ENCODE measurements around the gene CCDC102A. TPM values are rescaled to one million over a fixed set of nuclear protein-coding genes. Genes with fewer than 3 reads are reported as not detected.

Gene CCDC102A
- total RNA-seq: 13.9 TPM
- 10 to 100 TPM in 7 of 8 donors, 1 to 10 TPM in 1; 9.3 to 20.9 (median 15.9) TPM for polyA plus RNA-seq (ENCODE audit: insufficient read depth in 1 of 8, insufficient read length in 8 of 8, low replicate concordance in 1 of 8)
- long read RNA-seq, donor 1: 0 reads
- long read RNA-seq, donor 2: 0 reads
- long read RNA-seq, donor 3, transcript CCDC102A-201 (9 exons, 2,463 nt): major isoform, 7 of 7 reads
- long read RNA-seq, donor 3, partial matches to known transcripts: 0 of 7 reads
- long read RNA-seq, donor 3, other reads (novel, unspliced or antisense): 0 of 7 reads
- long read RNA-seq, donor 4, partial matches to known transcripts: 0 of 3 reads
- long read RNA-seq, donor 4, other reads (novel, unspliced or antisense): 0 of 3 reads
- long read RNA-seq, donor 5, transcript CCDC102A-201 (9 exons, 2,463 nt): major isoform, 13 of 22 reads
- long read RNA-seq, donor 5, partial matches to known transcripts: 9 of 22 reads
- long read RNA-seq, donor 5, other reads (novel, unspliced or antisense): 0 of 22 reads
- long read RNA-seq, donor 6, transcript CCDC102A-201 (9 exons, 2,463 nt): major isoform, 11 of 12 reads
- long read RNA-seq, donor 6, partial matches to known transcripts: 0 of 12 reads
- long read RNA-seq, donor 6, other reads (novel, unspliced or antisense): 0 of 12 reads
- long read RNA-seq, donor 7, transcript CCDC102A-201 (9 exons, 2,463 nt): major isoform, 8 of 9 reads
- long read RNA-seq, donor 7, partial matches to known transcripts: 0 of 9 reads
- long read RNA-seq, donor 7, other reads (novel, unspliced or antisense): 0 of 9 reads
- long read RNA-seq, donor 8, partial matches to known transcripts: 0 of 3 reads
- long read RNA-seq, donor 8, other reads (novel, unspliced or antisense): 0 of 3 reads
- long read RNA-seq, donor 9: 0 reads
- long read RNA-seq, donor 10, partial matches to known transcripts: 0 of 1 reads
- long read RNA-seq, donor 10, other reads (novel, unspliced or antisense): 0 of 1 reads
- long read RNA-seq, donor 11, partial matches to known transcripts: 0 of 2 reads
- long read RNA-seq, donor 11, other reads (novel, unspliced or antisense): 0 of 2 reads

- WGBS (ENCODE audit: insufficient coverage): under 1% methylated on average over 68 of the region's 81 CpGs
- Histone ChIP-seq H3K4me3 (ENCODE audit: low read length) (peak within 1 kb of the TSS; percentile 88), H3K36me3 (ENCODE audit: control insufficient read depth, insufficient read depth, low read length) (no peaks in the 10 kb centered on the region), H3K4me1 (ENCODE audit: control insufficient read depth, insufficient read depth, low read length) (peaks cover 43% of the 10 kb centered on the region), H3K27ac (ENCODE audit: low read length) (peak within 1 kb of the TSS; percentile 75), H3K27me3 (ENCODE audit: control insufficient read depth, insufficient read depth, low read length) (peaks cover 5% of the 10 kb centered on the region), H3K9me3 (replicated peaks; ENCODE audit: control insufficient read depth, low read depth, low read length) (no peaks in the 10 kb centered on the region)
- peak; percentile 55 for DNase-seq
These were observed at the start of gene CCDC102A for GRCh38 chr16:57536306-57537193. Gene CCDC102A, minus strand, starts transcription at chr16:57536571. Its CDS starts 7,394 bp downstream, at chr16:57529177.

GRCh38 chr16:57585051-57585687 lies 48.8 kb upstream of the CCDC102A start:
- H3K36me3 ChIP-seq (ENCODE audit: control insufficient read depth, insufficient read depth, low read length): no peaks in the 10 kb centered on the region
- no peak overlapping the region for H3K27ac ChIP-seq (ENCODE audit: low read length)
- WGBS (ENCODE audit: insufficient coverage): no CpG with 5 or more reads among the region's 3 CpGs
- no peak overlapping the region for H3K4me3 ChIP-seq (ENCODE audit: low read length)
- no peak for DNase-seq
- peaks cover 2% of the 10 kb centered on the region for H3K27me3 ChIP-seq (ENCODE audit: control insufficient read depth, insufficient read depth, low read length)
- no peaks in the 10 kb centered on the region for H3K9me3 ChIP-seq (replicated peaks; ENCODE audit: control insufficient read depth, low read depth, low read length)
- H3K4me1 ChIP-seq (ENCODE audit: control insufficient read depth, insufficient read depth, low read length): no peaks in the 10 kb centered on the region

GRCh38 chr16:57579361-57579665 lies 42.9 kb upstream of the CCDC102A start:
- no peaks in the 10 kb centered on the region for H3K9me3 ChIP-seq (replicated peaks; ENCODE audit: control insufficient read depth, low read depth, low read length)
- no peak for DNase-seq
- H3K27me3 ChIP-seq (ENCODE audit: control insufficient read depth, insufficient read depth, low read length): no peaks in the 10 kb centered on the region
- H3K4me3 ChIP-seq (ENCODE audit: low read length): no peak overlapping the region
- peaks cover 11% of the 10 kb centered on the region for H3K4me1 ChIP-seq (ENCODE audit: control insufficient read depth, insufficient read depth, low read length)
- H3K36me3 ChIP-seq (ENCODE audit: control insufficient read depth, insufficient read depth, low read length): no peaks in the 10 kb centered on the region
- 60% methylated on average over 2 of the region's 2 CpGs for whole genome bisulfite sequencing (ENCODE audit: insufficient coverage)
- no peak overlapping the region for H3K27ac ChIP-seq (ENCODE audit: low read length)

GRCh38 chr16:57578521-57579360 lies 42.4 kb upstream of the CCDC102A start:
- Histone ChIP-seq H3K27me3 (ENCODE audit: control insufficient read depth, insufficient read depth, low read length) (no peaks in the 10 kb centered on the region), H3K4me3 (ENCODE audit: low read length) (no peak overlapping the region), H3K36me3 (ENCODE audit: control insufficient read depth, insufficient read depth, low read length) (no peaks in the 10 kb centered on the region), H3K27ac (ENCODE audit: low read length) (no peak overlapping the region), H3K4me1 (ENCODE audit: control insufficient read depth, insufficient read depth, low read length) (peaks cover 11% of the 10 kb centered on the region), H3K9me3 (replicated peaks; ENCODE audit: control insufficient read depth, low read depth, low read length) (no peaks in the 10 kb centered on the region)
- DNase-seq: peak; percentile 22
- 78% methylated on average over 6 of the region's 14 CpGs for WGBS (ENCODE audit: insufficient coverage)

GRCh38 chr16:57577691-57578224 lies 41.4 kb upstream of the CCDC102A start:
- Histone ChIP-seq H3K9me3 (replicated peaks; ENCODE audit: control insufficient read depth, low read depth, low read length) (no peaks in the 10 kb centered on the region), H3K4me3 (ENCODE audit: low read length) (no peak overlapping the region), H3K36me3 (ENCODE audit: control insufficient read depth, insufficient read depth, low read length) (no peaks in the 10 kb centered on the region), H3K27me3 (ENCODE audit: control insufficient read depth, insufficient read depth, low read length) (no peaks in the 10 kb centered on the region), H3K4me1 (ENCODE audit: control insufficient read depth, insufficient read depth, low read length) (peaks cover 11% of the 10 kb centered on the region), H3K27ac (ENCODE audit: low read length) (no peak overlapping the region)
- 27% methylated on average over 1 of the region's 4 CpGs for WGBS (ENCODE audit: insufficient coverage)
- no peak for DNase-seq

- WGBS (ENCODE audit: insufficient coverage): 84% methylated on average over 4 of the region's 6 CpGs
- H3K27me3 ChIP-seq (ENCODE audit: control insufficient read depth, insufficient read depth, low read length): no peaks in the 10 kb centered on the region
- peaks cover 11% of the 10 kb centered on the region for H3K4me1 ChIP-seq (ENCODE audit: control insufficient read depth, insufficient read depth, low read length)
- no peak overlapping the region for H3K4me3 ChIP-seq (ENCODE audit: low read length)
- no peaks in the 10 kb centered on the region for H3K9me3 ChIP-seq (replicated peaks; ENCODE audit: control insufficient read depth, low read depth, low read length)
- no peak for DNase-seq
- H3K27ac ChIP-seq (ENCODE audit: low read length): no peak overlapping the region
- no peaks in the 10 kb centered on the region for H3K36me3 ChIP-seq (ENCODE audit: control insufficient read depth, insufficient read depth, low read length)
These were observed 40.8 kb upstream of the CCDC102A start for GRCh38 chr16:57577214-57577613.

- H3K36me3 ChIP-seq (ENCODE audit: control insufficient read depth, insufficient read depth, low read length): no peaks in the 10 kb centered on the region
- WGBS (ENCODE audit: insufficient coverage): 13% methylated on average over 14 of the region's 16 CpGs
- H3K27me3 ChIP-seq (ENCODE audit: control insufficient read depth, insufficient read depth, low read length): no peaks in the 10 kb centered on the region
- H3K4me3 ChIP-seq (ENCODE audit: low read length): no peak overlapping the region
- H3K9me3 ChIP-seq (replicated peaks; ENCODE audit: control insufficient read depth, low read depth, low read length): no peaks in the 10 kb centered on the region
- peak; percentile 83 for DNase-seq
- peaks cover 11% of the 10 kb centered on the region for H3K4me1 ChIP-seq (ENCODE audit: control insufficient read depth, insufficient read depth, low read length)
- no peak overlapping the region for H3K27ac ChIP-seq (ENCODE audit: low read length)
These were observed 40.1 kb upstream of the CCDC102A start for GRCh38 chr16:57576429-57576870.

- H3K4me1 ChIP-seq (ENCODE audit: control insufficient read depth, insufficient read depth, low read length): peaks cover 11% of the 10 kb centered on the region
- no peaks in the 10 kb centered on the region for H3K9me3 ChIP-seq (replicated peaks; ENCODE audit: control insufficient read depth, low read depth, low read length)
- H3K4me3 ChIP-seq (ENCODE audit: low read length): no peak overlapping the region
- H3K27me3 ChIP-seq (ENCODE audit: control insufficient read depth, insufficient read depth, low read length): peaks cover 2% of the 10 kb centered on the region
- no peaks in the 10 kb centered on the region for H3K36me3 ChIP-seq (ENCODE audit: control insufficient read depth, insufficient read depth, low read length)
- 85% methylated on average over 15 of the region's 16 CpGs for WGBS (ENCODE audit: insufficient coverage)
- no peak overlapping the region for H3K27ac ChIP-seq (ENCODE audit: low read length)
- no peak for DNase-seq
These were observed 39.3 kb upstream of the CCDC102A start for GRCh38 chr16:57575468-57576277.
